Endothelial cell of umbilical vein (primary cell): Measurements from ENCODE around the gene KARS1. TPM values are rescaled to one million over a fixed set of nuclear protein-coding genes. Genes with fewer than 3 reads are reported as not detected.

ENCODE experiments used
- BruUV-seq: library from RNA; stranded (reverse); fragments of 400-500 nt; replicated peaks from 2 replicates; lab custom pipeline; 2021; lab: Mats Ljungman, UMichigan
- CTCF ChIA-PET: fragments of 300-600, 350-600 bp; sonication (Branson Sonifier 250); formaldehyde crosslinking; loops from one replicate; lab custom pipeline; 2021; ENCODE audit warnings: antibody characterized with exemption, inconsistent platforms; lab: Charles Lee
- POLR2A ChIA-PET: fragments of 300-600, 350-600 bp; sonication (Branson Sonifier 250); formaldehyde crosslinking; loops from one replicate; lab custom pipeline; 2021; ENCODE audit warnings: antibody characterized with exemption, inconsistent platforms; lab: Charles Lee
- DNase-seq: peaks from one replicate; pipeline ENCODE4 v3.0.0-alpha.2; 2011; ENCODE audit warnings: low read depth, low spot score
- FAIRE-seq: peaks from 2 replicates; lab custom pipeline; 2011; peaks lifted over from hg19 to GRCh38; lab: Jason Lieb, UNC
- H2AFZ ChIP-seq: 2 replicates; pipeline ENCODE4 v1.6.0; 2012; ENCODE audit warnings: low read depth, low read length, control low read depth, inconsistent platforms
- H3K27ac ChIP-seq: 2 replicates; pipeline ENCODE4 v1.5.1; 2011; ENCODE audit warnings: low read depth, mild to moderate bottlenecking, control low read depth, low read length, moderate library complexity; ENCODE audit not compliant: insufficient read depth
- H3K27me3 ChIP-seq, 2 experiments: 2 replicates each; pipeline versions ENCODE4 v1.6.0 to v1.6.1; 2011; ENCODE audit warnings: low read length in 2 of 2, mixed read lengths in 1 of 2; ENCODE audit not compliant: control insufficient read depth in 2 of 2, insufficient read depth in 2 of 2
- H3K36me3 ChIP-seq, 2 experiments: 2 replicates in 1 of 2; 3 replicates in 1 of 2; pipeline ENCODE4 v1.5.1; 2011; ENCODE audit warnings: low read length in 2 of 2, mild to moderate bottlenecking in 1 of 2, moderate library complexity in 1 of 2; ENCODE audit not compliant: control insufficient read depth in 2 of 2, insufficient read depth in 2 of 2; ENCODE audit errors: extremely low read depth in 1 of 2
- H3K4me1 ChIP-seq: 3 replicates; pipeline ENCODE4 v1.5.1; 2011; ENCODE audit warnings: mild to moderate bottlenecking, low read length; ENCODE audit not compliant: control insufficient read depth, insufficient read depth; ENCODE audit errors: extremely low read depth
- H3K4me2 ChIP-seq: 2 replicates; pipeline ENCODE4 v1.6.1; 2011; ENCODE audit warnings: low read length, control low read depth, mixed read lengths; ENCODE audit not compliant: insufficient read depth
- H3K4me3 ChIP-seq, 3 experiments: fragments of 200-600 bp in 1 of 3; sonication (generic), shearing (Covaris generic) in 1 of 3; replicated peaks in 1 of 3; 2 replicates each; pipeline ENCODE4 v1.5.1; 2011 to 2016; ENCODE audit warnings: control low read depth in 3 of 3, low read length in 3 of 3, mild to moderate bottlenecking in 2 of 3, inconsistent platforms in 1 of 3, low read depth in 1 of 3, moderate library complexity in 1 of 3; ENCODE audit not compliant: insufficient read depth in 1 of 3
- H3K79me2 ChIP-seq: 2 replicates; pipeline ENCODE4 v1.6.0; 2012; ENCODE audit warnings: low read length, inconsistent platforms; ENCODE audit not compliant: control insufficient read depth, insufficient read depth
- H3K9ac ChIP-seq: replicated peaks from 2 replicates; pipeline ENCODE3; 2011; ENCODE audit warnings: low read length, control low read depth; ENCODE audit not compliant: insufficient read depth; ENCODE audit errors: extremely low read depth
- H3K9me1 ChIP-seq: replicated peaks from 3 replicates; pipeline ENCODE4 v1.6.0; 2011; ENCODE audit warnings: mild to moderate bottlenecking, low read length; ENCODE audit not compliant: control insufficient read depth, insufficient read depth; ENCODE audit errors: extremely low read depth
- H3K9me3 ChIP-seq: replicated peaks from 2 replicates; pipeline ENCODE4 v1.5.1; 2012; ENCODE audit warnings: low read length, inconsistent platforms; ENCODE audit not compliant: control insufficient read depth, insufficient read depth
- H4K20me1 ChIP-seq: replicated peaks from 2 replicates; pipeline ENCODE3; 2011; ENCODE audit warnings: mild to moderate bottlenecking, low read length; ENCODE audit not compliant: control insufficient read depth, insufficient read depth; ENCODE audit errors: extremely low read depth
- EZH2 ChIP-seq: IDR thresholded peaks from 2 replicates; pipeline ENCODE4 v1.6.1; 2012; ENCODE audit warnings: borderline replicate concordance, low read depth, mild to moderate bottlenecking, moderate library complexity, low read length, inconsistent platforms; ENCODE audit not compliant: severe bottlenecking
- FOS ChIP-seq: IDR thresholded peaks from 2 replicates; pipeline ENCODE4 v1.6.1; 2011; ENCODE audit warnings: mild to moderate bottlenecking, low read length, moderate library complexity, borderline replicate concordance; ENCODE audit not compliant: insufficient read depth
- GATA2 ChIP-seq: IDR thresholded peaks from 2 replicates; pipeline ENCODE4 v1.7.0; 2011; ENCODE audit warnings: low read depth, mild to moderate bottlenecking, moderate library complexity, mixed read lengths, low read length; ENCODE audit not compliant: insufficient read length, insufficient read depth
- JUN ChIP-seq: IDR thresholded peaks from 2 replicates; pipeline ENCODE4 v1.6.1; 2011; ENCODE audit warnings: borderline replicate concordance, low read depth; ENCODE audit not compliant: insufficient read length, insufficient read depth
- MYC ChIP-seq: IDR thresholded peaks from one replicate; pipeline ENCODE4 v1.6.1; 2011; ENCODE audit warnings: mild to moderate bottlenecking, low read depth, low read length
- POLR2A ChIP-seq: IDR thresholded peaks from 2 replicates; pipeline ENCODE4 v1.6.1; 2012; ENCODE audit warnings: low read depth, mild to moderate bottlenecking, control low read depth, low read length
- POLR2AphosphoS5 ChIP-seq: IDR thresholded peaks from 2 replicates; pipeline ENCODE4 v1.6.1; 2012; ENCODE audit warnings: low read depth, mild to moderate bottlenecking, control low read depth, low read length, moderate library complexity; ENCODE audit not compliant: insufficient read depth
- dilution Hi-C: fragments of 300-500 bp; cut with MboI; formaldehyde crosslinking; loops from one replicate; pipeline ENCODE4 v1.15.0; 2019; ENCODE audit warnings: low sequenced_read_pairs; ENCODE audit not compliant: extremely low pct_ligation_motif_present
- intact Hi-C: fragments of 100-400 bp; cut with micrococcal nuclease; formaldehyde crosslinking; loops from one replicate; pipeline ENCODE4 v1.10.0; 2022
- polyA plus RNA-seq, 4 experiments: library from polyadenylated mRNA; depleted of rRNA in 3 of 4; stranded (reverse) in 3 of 4; unstranded in 1 of 4; fragments of >200 nt; gene quantifications; 2 replicates each; pipeline versions ENCODE4 v1.2.1 to v1.2.3, GENCODE V29; 2011 to 2012; ENCODE audit warnings: missing spikeins in 1 of 4
- total RNA-seq: library from RNA; stranded (reverse); gene quantifications from 2 replicates; pipeline ENCODE4 v1.2.3, GENCODE V29; 2021
- TF ChIP-seq, protein P1 (sequence below): IDR thresholded peaks from 2 replicates; pipeline ENCODE4 v1.6.1; 2011; ENCODE audit not compliant: insufficient read depth, insufficient read length
- TF ChIP-seq, protein P2 (sequence below), 2 donors: IDR thresholded peaks; 1 replicate in 1 of 2; 2 replicates in 1 of 2; pipeline ENCODE4 v1.5.1; 2011; ENCODE audit warnings: low read length in 2 of 2, mild to moderate bottlenecking in 2 of 2, moderate library complexity in 2 of 2, control low read depth in 1 of 2, inconsistent platforms in 1 of 2, low read depth in 1 of 2; ENCODE audit not compliant: insufficient read depth in 1 of 2; ENCODE audit errors: extremely low read depth in 1 of 2

Gene KARS1
- total and polyA plus RNA-seq, 2 donors (not counting 3 experiments of a cell fraction or from before 2014, with no cell fraction given): 83.3 to 146 TPM

DNA sequence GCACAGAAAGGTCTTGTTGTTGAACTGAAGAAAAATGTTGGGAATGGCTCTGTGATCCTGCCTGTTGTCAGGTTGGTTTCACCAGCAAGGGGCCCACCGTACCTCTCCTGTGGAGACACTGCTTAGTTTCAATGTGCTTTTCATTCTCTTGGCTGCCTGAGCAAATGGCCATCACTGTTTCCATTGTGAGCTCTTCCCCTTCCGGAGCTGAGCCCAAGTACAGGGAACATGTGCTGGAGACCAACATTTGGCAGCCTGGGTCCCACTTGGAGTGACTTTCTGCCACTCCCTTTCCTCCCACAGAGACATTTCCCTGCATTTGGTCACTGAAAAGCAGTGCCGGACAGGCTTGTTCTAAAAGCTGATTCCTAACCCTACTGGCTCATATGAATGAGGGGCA lies 58.2 kb downstream of the KARS1 start:
- no peak overlapping the region for H3K4me2 ChIP-seq
- peaks cover 0 to 3% of the 10 kb centered on the region in 2 experiments for H3K36me3 ChIP-seq
- H3K4me3 ChIP-seq: no peak overlapping the region
- ChIA-PET POLR2A (no interaction called here), CTCF (interaction anchor here (0.6 to 2.7 kb wide), 2 partner anchors 72 to 471 kb away, joined by 3 to 6 read pairs; no protein-coding TSS in a partner anchor)
- intact Hi-C loops: no loop called here
- FAIRE-seq (no peak), DNase-seq (no peak)
- TF ChIP-seq EZH2 (no peak), JUN (no peak), POLR2AphosphoS5 (no peak), FOS (no peak), MYC (no peak), GATA2 (no peak), POLR2A (no peak)
- TF ChIP-seq, protein P1, sequence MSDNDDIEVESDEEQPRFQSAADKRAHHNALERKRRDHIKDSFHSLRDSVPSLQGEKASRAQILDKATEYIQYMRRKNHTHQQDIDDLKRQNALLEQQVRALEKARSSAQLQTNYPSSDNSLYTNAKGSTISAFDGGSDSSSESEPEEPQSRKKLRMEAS: no peak
- TF ChIP-seq, protein P2, sequence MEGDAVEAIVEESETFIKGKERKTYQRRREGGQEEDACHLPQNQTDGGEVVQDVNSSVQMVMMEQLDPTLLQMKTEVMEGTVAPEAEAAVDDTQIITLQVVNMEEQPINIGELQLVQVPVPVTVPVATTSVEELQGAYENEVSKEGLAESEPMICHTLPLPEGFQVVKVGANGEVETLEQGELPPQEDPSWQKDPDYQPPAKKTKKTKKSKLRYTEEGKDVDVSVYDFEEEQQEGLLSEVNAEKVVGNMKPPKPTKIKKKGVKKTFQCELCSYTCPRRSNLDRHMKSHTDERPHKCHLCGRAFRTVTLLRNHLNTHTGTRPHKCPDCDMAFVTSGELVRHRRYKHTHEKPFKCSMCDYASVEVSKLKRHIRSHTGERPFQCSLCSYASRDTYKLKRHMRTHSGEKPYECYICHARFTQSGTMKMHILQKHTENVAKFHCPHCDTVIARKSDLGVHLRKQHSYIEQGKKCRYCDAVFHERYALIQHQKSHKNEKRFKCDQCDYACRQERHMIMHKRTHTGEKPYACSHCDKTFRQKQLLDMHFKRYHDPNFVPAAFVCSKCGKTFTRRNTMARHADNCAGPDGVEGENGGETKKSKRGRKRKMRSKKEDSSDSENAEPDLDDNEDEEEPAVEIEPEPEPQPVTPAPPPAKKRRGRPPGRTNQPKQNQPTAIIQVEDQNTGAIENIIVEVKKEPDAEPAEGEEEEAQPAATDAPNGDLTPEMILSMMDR (IDR thresholded peaks at IDR 0.05; ENCODE audit: extremely low read depth in 1 of 2, insufficient read depth in 1 of 2, low read depth in 1 of 2, low read length in 2 of 2): no peak
- no peaks in the 10 kb centered on the region for H3K9me3 ChIP-seq
- dilution Hi-C loops: no loop called here
- H4K20me1 ChIP-seq: no peaks in the 10 kb centered on the region
- no peaks in the 10 kb centered on the region for H3K79me2 ChIP-seq
- peaks cover 6% of the 10 kb centered on the region for H3K4me1 ChIP-seq
- no peak overlapping the region for H3K9ac ChIP-seq
- no peak overlapping the region for H2AFZ ChIP-seq
- H3K27ac ChIP-seq: no peak overlapping the region
- no peaks in the 10 kb centered on the region for H3K27me3 ChIP-seq
- no TSS peak for BruUV-seq
- no peaks in the 10 kb centered on the region for H3K9me1 ChIP-seq
